Ramos (cell line): ENCODE measurements around the gene SPTBN2.
"Not testable (repeated sequence)": the region's sequence is repeated elsewhere in the genome, so short reads cannot be mapped to it uniquely, and the experiment has no call there.

Experiments used
- in situ Hi-C: fragments of 300-500 bp; cut with MboI; formaldehyde crosslinking; loops from one replicate; pipeline ENCODE4 v1.14.3; 2022; ENCODE audit warnings: low sequenced_read_pairs; ENCODE audit not compliant: unreplicated experiment

Gene SPTBN2

DNA sequence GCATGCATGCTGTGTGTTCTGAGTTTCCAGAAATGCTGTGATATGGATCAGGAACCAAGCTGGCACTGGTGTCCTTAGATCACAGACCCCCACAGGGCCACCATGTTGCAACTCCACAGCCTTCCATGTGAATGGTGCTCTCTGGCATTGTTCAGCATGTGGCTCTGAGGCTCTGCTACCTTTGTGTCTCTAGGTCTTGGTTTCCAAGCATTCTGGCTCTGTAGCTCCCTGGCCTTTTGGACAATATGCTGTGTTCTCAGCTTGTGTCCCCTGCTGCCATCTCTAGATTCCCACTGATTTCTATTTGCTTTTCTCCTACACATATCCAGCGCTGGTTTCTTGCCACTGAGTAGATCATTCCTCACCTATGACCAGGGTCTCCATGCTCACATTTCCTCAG, 3.9 kb downstream of the SPTBN2 start:
- in situ Hi-C loops: no loop called here

DNA sequence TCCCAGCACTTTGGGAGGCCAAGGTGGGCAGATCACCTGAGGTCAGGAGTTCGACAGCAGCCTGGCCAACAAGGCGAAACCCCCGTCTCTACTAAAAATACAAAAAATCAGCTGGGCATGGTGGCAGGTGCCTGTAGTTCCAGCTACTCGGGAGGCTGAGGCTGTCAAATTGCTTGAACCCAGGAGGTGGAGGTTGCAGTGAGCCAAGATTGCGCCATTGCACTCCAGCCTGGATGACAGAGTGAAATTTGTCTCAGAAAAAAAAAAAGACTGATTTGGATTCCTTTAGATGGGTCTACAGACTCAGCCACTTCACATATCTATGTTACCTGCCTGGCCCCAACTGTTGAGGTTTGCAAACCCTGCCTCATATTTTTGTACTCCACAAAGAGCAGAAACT, 4.8 kb downstream of the SPTBN2 start:
- in situ Hi-C loops: not testable (repeated sequence)

DNA sequence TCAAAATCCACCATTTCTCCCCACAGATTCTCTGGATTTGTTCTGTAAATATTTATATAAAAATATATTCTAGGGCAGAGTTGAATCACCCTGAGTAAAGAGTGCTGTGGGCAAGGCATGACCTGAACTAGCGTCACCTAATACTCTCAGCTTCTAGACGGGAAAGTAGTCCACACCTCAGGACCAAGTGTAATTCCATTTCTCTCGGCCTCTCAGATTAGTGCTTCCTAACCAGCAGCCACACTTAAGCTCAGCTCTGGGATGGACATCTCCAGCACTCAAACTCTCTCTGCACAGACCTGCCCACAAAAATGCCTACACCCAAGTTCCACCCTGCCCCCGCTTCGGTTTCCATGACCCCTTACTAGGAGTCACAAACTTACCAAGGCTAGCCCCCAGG, 5.3 kb downstream of the SPTBN2 start:
- in situ Hi-C loops: no loop called here

DNA sequence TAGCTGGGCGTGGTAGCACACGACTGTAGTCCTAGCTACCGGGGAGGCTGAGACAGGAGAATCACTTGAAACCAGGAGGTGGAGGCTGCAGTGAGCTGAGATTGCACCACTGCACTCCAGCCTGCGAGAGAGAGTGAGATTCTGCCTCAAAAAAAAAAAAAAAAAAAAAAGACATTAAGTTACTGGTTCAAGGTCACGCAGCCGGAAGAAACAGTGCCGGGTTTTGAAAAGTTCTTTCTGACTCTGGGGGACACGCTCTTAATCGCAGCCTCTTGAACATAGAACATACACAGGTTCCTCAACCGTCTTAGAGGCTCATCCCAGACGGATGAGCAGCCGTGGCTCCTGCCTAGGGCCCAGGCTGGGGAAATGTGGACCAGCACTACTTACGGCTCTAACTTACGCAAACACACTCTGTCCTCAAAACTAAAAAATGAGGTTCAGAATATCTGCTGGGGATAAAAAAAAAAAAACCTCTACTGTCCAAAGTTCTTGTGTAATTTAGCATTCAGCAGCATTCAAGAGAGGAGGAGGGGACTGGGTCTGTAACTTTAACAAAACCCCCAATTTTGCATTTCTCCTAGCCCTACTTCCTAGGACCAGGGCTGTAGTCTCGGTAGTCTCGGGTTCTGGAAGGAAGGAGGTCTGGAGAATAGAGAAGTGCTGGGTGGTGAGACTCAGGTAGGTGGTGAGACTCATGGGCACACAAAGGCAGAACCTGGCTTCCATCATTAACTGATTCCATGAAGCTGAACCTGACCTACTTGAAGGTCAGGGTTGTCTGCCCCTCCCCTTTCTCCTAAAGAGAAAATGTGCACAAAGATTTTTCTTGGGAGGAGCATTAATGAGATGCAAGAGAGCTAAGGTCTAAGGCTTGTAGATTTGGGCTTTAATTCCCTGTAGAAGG, 6.0 kb downstream of the SPTBN2 start:
- in situ Hi-C loops: no loop called here

DNA sequence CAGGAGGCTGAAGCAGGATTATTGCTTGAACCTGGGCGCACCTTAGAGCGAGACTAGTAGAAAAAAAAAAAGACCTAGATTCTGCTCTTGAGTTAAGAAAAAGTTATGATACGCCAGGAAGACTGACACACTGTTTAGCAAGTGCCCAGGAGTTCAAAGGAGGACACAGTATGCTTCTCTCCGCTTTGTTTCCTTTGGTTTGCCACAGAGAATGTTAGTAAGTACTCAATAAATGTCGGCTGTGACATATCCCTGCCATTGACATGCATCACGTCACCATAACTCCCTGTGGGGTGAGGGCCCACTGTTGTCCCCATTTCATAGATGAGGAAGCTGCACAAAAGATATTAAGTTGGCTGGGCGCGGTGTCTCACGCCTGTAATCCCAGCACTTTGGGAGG, 7.1 kb downstream of the SPTBN2 start:
- in situ Hi-C loops: no loop called here

DNA sequence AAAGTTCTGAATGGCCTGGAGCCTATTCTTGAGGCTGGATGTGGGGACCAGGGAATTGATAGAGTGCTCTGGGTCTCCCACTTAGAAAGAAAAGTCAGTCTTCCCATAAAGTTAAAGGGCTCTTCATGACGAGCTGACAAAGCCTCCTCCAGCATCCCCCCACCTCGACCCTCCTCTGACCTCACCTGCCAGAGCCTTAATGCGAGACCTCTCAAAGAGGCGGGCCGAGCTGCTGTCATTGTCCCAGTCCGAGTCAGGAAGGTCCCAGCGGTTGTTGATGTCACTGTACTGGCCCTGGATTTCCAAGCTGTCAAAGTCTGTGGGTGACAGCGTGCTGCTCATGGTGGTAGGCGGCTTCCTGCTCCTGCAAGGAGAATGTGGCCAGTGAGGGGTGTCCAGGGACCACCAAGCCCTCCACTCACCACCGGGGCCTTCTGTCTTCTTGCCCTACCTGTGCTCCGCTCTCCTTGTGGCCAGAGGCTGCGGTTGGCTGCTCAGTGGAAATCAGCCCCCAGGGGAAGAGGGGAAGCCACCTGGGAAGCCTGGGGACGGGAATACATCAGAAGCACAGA, 8.0 kb downstream of the SPTBN2 start:
- in situ Hi-C loops: no loop called here

DNA sequence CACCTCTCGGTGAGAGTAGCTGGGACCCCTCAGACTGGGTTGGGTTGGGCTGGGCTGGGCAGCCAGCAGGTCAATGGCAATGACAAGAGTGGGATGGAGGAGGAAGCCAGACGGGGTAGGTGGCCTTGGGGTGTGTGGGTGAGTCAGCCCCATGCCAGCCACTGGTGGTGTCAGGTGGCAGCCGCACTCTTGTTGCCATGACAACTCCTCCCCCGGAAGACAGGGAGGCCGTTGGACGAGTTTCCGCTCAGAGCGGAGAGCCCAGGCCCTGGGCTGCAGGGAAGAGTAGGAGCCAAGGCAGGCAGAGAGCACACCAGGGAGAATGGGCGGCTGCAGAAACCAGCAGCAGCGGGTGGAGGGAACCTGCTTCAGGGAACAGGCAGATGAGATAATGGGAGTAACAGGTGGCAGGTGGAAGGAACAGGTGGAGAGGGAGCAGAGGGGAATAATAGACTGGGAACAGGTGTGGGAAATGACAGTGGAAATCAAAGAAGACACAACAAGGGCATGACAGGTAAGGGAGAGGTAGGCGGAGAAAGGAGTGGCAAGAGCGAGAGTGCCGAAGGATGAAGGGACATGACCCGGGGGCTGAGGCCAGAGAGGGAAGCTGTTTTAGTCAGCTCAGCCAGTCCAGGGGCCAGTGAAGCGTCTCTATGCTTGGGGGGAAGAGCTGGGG, 8.7 kb downstream of the SPTBN2 start:
- in situ Hi-C loops: no loop called here

DNA sequence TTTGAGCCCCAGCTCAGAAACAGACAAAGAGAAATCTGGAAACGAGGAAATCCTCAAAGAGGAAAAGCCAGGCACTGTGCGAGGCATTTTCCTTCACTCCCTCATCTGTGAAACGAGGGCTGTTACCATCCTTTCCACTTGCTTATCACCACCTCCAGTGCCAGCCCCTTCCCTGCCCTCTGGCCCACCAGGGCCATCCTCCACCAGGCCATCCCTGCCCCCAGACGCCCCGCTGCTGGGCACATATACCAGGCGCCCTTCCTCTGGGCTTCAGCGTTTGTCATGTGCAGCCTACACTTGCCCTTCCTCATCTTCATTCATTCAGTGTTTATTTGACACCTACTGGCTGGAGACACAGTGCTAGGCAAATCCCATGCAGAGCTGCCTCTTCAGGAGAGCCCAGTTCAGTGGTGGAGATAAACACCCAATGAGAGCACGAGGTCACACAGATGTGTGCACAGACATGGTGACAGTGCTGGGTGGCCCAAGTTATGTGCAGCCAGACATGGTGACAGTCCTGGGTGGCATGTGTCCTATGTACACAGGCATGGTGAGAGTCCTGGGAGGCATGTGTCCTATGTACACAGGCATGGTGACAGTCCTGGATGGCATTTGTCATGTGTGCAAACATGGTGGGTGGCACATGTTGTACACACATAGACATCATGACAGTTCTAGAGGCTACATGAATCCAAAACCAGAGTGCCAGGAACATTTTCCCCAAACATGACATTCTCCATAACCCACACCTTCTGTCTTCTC, 9.7 kb downstream of the SPTBN2 start:
- in situ Hi-C loops: no loop called here

DNA sequence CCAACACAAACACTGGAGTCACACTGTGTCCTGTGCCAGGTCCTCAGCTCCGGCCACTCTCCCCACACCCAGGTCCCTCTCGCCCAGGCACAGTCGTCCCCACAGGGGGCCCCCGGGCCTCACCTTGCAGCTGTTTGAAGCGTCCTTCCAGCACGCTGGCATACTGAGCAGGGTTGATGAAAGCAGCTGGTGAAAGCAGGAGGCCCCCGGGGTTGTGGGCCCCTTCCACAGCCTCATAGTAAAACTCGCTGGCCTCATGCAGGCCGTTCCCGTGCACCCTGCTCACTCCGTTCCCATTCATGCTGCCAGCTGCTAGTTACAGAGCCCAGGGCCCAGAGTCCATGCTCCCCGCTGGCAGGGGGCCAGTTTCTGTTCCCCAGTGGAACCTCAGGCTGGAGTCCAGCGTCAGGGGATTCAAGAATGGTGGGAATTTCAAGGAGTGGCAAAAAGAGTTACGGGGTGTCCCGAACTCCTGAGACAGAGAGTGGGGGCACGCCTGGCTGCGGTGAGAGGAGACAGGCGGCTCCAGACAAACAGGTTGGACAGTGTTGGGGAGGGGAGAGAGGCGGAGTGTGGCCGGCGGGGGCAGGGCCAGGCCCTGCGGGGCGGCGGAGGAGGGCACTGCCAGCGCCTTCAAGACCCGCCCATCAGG, 10.6 kb downstream of the SPTBN2 start:
- in situ Hi-C loops: no loop called here

DNA sequence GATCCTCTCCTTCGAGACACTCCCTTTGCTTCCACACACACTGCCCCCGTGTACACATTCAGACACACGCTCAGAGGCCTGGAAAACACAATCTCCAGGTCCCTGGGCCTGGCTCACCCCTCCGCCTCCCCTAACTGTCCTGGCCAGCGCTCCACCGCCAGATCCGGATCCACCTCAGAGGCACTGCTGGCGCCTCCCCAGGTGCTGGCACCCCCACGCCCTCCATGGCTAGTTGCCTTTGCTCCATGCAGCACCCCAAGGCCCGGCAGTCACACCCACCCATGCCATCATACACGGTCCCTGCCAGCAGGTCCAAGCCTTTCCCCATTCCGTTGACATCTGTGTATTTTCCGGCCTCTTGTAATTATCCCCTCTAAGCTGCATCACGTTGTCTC, 11.1 kb downstream of the SPTBN2 start:
- in situ Hi-C loops: no loop called here

DNA sequence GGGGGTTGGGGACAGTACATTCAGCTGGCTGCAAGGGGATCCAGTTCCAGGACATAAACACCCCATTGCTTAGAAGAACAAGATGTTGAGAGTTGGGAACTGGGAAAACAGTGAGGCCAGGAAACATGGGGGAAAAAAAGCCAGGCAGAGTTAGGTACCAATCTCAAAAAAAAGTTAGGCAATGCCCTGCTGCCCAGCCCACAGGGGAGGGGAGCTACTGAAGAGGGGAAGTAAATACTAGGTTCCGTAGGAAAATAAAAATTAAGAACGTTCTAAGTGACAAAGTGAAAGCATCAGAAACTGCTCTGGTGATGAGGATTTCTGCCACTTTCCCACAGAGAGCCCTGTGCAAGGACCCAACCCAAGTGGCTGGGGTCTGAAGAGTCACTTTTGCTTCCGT, 12.0 kb downstream of the SPTBN2 start:
- in situ Hi-C loops: no loop called here

DNA sequence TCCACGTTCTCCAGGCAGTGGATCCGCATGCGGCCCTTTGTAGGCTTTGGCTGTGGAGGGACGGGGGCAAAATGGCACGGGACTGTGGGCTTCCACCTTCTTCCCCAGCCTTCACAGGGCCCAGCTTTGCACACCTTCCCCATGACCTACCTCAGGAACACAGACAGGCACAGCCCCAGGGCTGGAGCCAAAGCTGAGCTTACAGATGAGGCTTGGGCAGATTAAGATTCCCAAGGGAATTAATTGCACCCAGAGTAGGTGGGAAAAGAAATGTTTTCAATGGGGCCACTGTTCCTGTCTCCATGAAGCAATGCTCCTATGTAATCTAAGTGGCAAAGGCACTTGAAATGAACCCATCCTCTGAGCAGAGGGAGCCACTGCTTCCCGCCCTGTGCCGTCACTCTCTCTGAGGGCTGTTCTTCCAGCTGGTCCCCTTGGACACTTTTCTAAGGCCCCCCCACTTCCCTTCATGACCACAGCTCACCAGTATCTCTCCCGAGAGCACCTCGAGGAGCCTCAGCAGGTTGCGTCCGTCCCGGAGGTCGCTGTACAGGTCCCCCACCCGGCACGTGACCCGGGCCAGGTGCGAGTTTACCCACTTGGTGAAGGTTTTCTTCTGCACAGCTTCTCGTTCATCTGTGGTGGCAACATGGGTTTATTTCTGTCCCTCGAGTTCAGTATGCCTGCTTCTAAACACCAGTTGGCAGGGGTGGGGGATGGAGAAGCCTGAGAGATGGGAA, 13.5 kb downstream of the SPTBN2 start:
- in situ Hi-C loops: no loop called here

DNA sequence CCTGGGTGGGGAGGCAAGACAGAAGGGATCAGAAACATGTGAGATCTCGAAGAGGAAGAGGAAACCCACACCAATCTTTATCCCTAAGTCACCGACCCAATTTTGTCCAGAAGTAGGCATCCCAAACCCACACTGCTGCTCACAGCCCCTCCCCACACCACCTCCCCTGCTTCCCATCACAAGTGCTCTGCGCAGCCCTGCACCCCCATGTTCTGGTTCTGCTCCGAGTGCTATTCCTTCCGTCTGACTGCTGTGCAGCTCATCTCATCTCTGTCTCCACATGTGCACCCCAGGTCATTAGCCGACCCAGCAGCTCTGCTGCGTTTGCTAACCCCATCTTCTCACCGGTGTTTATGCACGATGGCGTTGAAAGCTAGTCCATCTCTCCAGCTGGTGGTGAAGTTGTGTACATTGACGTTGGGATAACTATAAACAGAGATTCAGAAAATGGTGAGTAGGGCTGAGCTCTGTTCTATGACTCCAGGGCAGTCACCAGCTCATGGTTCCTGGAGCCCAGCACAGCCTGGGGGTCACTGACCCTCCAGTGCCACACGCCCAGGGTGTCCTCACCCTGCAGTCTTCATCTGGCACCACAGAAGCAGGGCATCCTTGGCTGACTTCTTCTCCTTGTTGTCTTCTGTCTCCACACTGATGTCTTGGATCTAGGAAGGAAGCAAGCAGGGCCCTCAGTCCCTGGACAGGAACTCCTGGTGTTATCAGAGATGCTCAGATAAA, 15.1 kb downstream of the SPTBN2 start:
- in situ Hi-C loops: no loop called here

DNA sequence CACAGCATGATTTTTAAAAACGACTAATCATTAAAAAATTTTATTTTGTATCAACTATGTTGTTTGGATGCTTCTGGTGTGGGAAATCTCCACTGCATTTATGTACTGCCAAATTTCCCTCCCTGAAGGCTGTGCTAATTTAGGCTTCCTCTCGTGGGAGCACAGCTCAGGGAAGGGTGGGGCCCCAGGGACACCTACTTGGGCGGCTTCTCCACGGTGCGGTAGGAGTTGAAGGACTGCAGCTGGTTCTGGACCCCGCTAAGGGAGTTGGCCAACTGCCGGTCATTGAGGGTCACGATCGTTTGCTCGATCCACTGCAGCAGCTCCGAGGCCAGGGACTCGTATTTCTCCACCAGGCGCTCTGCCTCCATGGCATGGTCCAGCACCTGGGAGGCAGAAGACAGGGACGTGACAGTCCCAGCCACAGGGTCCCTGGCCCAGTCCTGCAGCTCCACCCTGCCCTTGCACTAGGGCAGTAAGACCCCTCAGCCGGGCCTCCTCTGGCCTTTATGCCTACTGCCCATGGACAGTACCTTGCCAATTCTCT, 18.6 kb downstream of the SPTBN2 start:
- in situ Hi-C loops: no loop called here

DNA sequence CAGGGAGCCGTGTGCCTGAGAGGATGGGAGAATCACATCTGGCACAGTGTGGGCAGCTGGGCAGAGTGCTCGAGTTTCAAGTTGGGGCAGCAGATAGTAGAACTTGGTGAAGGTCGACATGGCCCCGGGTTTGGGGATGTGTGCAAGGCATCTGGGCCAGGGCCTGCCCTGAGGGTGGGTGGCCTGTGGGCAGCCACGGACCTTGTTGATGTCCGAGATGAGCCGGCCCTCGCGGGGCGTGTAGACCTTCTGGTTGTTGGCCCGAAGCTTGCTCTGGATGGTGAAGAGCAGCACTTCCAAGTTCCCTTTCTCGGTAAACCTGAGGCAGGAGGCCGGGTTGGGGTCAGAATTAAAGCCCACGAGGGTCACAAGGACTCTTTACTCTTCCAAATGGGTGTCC, 20.3 kb downstream of the SPTBN2 start:
- in situ Hi-C loops: no loop called here

DNA sequence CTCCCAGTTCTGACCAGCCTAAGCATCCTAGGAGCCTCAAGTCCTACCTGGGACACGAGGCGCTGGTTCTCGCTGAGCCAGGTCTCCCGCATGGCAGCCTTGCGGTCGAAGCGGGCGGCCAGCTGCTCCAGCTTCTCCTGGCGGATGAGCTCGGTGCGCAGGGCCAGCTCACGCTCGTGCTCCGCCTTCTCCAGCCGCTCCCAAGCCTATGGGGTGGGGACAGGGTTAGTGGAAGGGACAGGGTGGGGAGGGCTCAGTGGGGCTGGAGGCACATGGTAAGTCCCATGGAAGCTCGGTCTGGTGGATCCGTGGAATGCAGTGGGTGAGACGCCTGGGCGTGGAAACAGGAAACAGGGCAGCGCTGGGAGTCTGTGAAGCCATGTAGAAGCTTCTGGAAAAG, 20.9 kb downstream of the SPTBN2 start:
- in situ Hi-C loops: no loop called here

DNA sequence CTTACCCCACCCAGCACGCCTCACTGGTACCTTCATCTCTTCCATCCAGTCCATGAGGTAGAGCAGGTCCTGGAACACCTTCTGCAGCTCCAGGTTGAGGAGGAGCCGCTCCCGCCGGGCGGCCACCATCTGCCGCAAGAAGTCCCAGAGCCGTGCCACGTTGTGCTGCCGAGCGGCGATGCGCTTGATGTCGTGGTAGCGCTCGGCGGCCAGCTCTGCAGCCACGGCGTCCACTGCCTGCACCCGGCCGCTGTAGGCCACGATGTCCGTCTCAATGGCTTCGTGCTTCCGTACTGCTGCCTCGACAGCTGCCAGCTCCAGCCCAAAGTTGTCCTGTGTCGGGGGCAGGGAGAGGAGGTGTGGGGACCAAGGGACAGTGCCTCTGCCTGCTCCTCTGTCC, 21.5 kb downstream of the SPTBN2 start:
- in situ Hi-C loops: no loop called here

DNA sequence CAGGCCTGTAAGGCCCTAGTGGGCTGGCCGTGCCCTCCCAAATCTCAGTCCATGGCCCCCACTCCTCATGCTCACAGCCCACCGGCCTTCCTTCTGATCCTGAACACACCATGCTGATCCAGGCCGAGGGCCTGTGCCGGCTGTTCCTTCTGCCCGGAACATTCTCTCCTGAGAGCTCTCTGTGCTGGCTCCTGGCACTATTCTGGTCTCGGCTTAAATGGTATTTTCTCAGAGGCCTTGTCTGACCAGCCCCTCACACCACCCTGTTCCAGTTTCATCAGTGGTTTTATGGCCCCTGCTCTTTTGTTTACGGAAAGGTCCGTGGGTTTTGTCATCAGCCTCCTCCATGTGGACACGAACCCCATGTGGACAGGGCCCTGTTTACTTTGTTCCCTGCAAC, 22.0 kb downstream of the SPTBN2 start:
- in situ Hi-C loops: no loop called here
